GM12878 (cell line): ENCODE data around the gene CCL3. TPM values are rescaled to one million over a fixed set of nuclear protein-coding genes. Genes with fewer than 3 reads are reported as not detected.

ENCODE experiments used
- ATAC-seq: fragments of 200-7000 bp; cut with Tn5 transposase; 3 replicates; pipeline ENCODE4 v1.9.1; 2020; ENCODE audit warnings: mild to moderate bottlenecking, moderate library complexity
- BruUV-seq: library from RNA; stranded (reverse); fragments of 400-500 nt; replicated peaks from 2 replicates; lab custom pipeline; 2021; lab: Mats Ljungman, UMichigan
- CTCF ChIA-PET: fragments of 300-600 bp; sonication (Branson Sonifier 250); formaldehyde crosslinking; extraction: SDS; loops from one replicate; lab custom pipeline; 2021; ENCODE audit warnings: inconsistent platforms; lab: Yijun Ruan, JAX
- POLR2A ChIA-PET: fragments of 350-600 bp; formaldehyde crosslinking; extraction: SDS; loops from one replicate; lab custom pipeline; 2021; ENCODE audit warnings: inconsistent platforms; lab: Charles Lee
- RAD21 ChIA-PET: fragments of 300-600 bp; sonication (Branson Sonifier 250); formaldehyde crosslinking; loops from one replicate; lab custom pipeline; 2023; ENCODE audit warnings: antibody characterized with exemption; ENCODE audit not compliant: unreplicated experiment; lab: Charles Lee
- SMC1A ChIA-PET: fragments of 300-600 bp; sonication (Branson Sonifier 250); formaldehyde crosslinking; loops from one replicate; lab custom pipeline; 2023; ENCODE audit not compliant: unreplicated experiment, uncharacterized antibody; lab: Charles Lee
- DNase-seq: peaks from one replicate; pipeline ENCODE4 v3.0.0-alpha.2; 2011; ENCODE audit warnings: low read depth, low spot score
- FAIRE-seq: peaks from 3 replicates; lab custom pipeline; 2011; peaks lifted over from hg19 to GRCh38; lab: Jason Lieb, UNC
- H2AFZ ChIP-seq: 2 replicates; pipeline ENCODE4 v1.6.0; 2011; ENCODE audit warnings: low read depth, low read length, control low read depth; ENCODE audit not compliant: control insufficient read depth
- H3K27ac ChIP-seq: 2 replicates; pipeline ENCODE4 v1.5.1; 2011; ENCODE audit warnings: control low read depth; ENCODE audit not compliant: control insufficient read depth, insufficient read depth
- H3K27me3 ChIP-seq, 2 experiments: replicated peaks in 1 of 2; 2 replicates each; pipeline versions ENCODE4 v1.6.0 to v1.6.1; 2011; ENCODE audit warnings: low read length in 1 of 2; ENCODE audit not compliant: control insufficient read depth in 2 of 2, insufficient read depth in 2 of 2
- H3K36me3 ChIP-seq, 2 experiments: 2 replicates each; pipeline ENCODE4 v1.5.1; 2011; ENCODE audit warnings: low read length in 1 of 2; ENCODE audit not compliant: control insufficient read depth in 2 of 2, insufficient read depth in 2 of 2
- H3K4me1 ChIP-seq: 2 replicates; pipeline ENCODE4 v1.6.1; 2011; ENCODE audit warnings: mild to moderate bottlenecking, low read length, moderate library complexity, mixed read lengths; ENCODE audit not compliant: control insufficient read depth, insufficient read depth
- H3K4me2 ChIP-seq: 2 replicates; pipeline ENCODE4 v1.6.0; 2011; ENCODE audit warnings: control low read depth; ENCODE audit not compliant: control insufficient read depth, insufficient read depth
- H3K4me3 ChIP-seq: fragments of 200-600 bp; sonication (generic); 2 replicates; pipeline ENCODE4 v1.5.1; 2016
- H3K79me2 ChIP-seq: 2 replicates; pipeline ENCODE4 v1.6.0; 2011; ENCODE audit warnings: low read length; ENCODE audit not compliant: control insufficient read depth, insufficient read depth
- H3K9ac ChIP-seq: 2 replicates; pipeline ENCODE4 v1.8.0; 2011; ENCODE audit warnings: low read length, control low read depth, mixed read lengths; ENCODE audit not compliant: control insufficient read depth, insufficient read depth
- H3K9me3 ChIP-seq: replicated peaks from 3 replicates; pipeline ENCODE4 v1.5.1; 2011; ENCODE audit warnings: mild to moderate bottlenecking, low read length; ENCODE audit not compliant: control insufficient read depth, insufficient read depth
- H4K20me1 ChIP-seq: 2 replicates; pipeline ENCODE4 v1.6.0; 2011; ENCODE audit not compliant: control insufficient read depth, insufficient read depth
- IKZF1 ChIP-seq: fragments of 450-650 bp; conservative IDR thresholded peaks from 2 replicates; pipeline ENCODE4 v1.6.1; 2017; ENCODE audit warnings: antibody characterized with exemption, mild to moderate bottlenecking
- IKZF2 ChIP-seq, 2 experiments: fragments of 450-650 bp; IDR thresholded peaks; 2 replicates each; pipeline ENCODE4 v1.6.1; 2017; ENCODE audit warnings: mild to moderate bottlenecking in 2 of 2, moderate library complexity in 2 of 2
- MTA2 ChIP-seq: fragments of 450-650 bp; IDR thresholded peaks from 2 replicates; pipeline ENCODE4 v1.6.1; 2016; ENCODE audit warnings: low read depth, mild to moderate bottlenecking, moderate library complexity
- NFYA ChIP-seq: IDR thresholded peaks from 2 replicates; pipeline ENCODE4 v1.6.1; 2011; ENCODE audit warnings: low read depth, mild to moderate bottlenecking, low read length, improper control_type of control experiment, borderline replicate concordance
- SMAD5 ChIP-seq: IDR thresholded peaks from 2 replicates; pipeline ENCODE4 v1.6.1; 2016; ENCODE audit warnings: antibody characterized with exemption, low read depth
- STAT1 ChIP-seq: fragments of 450-650 bp; conservative IDR thresholded peaks from 2 replicates; pipeline ENCODE4 v1.6.1; 2014; ENCODE audit warnings: antibody characterized with exemption, mild to moderate bottlenecking
- ZNF217 ChIP-seq: fragments of 450-650 bp; IDR thresholded peaks from 2 replicates; pipeline ENCODE4 v1.6.1; 2017; ENCODE audit warnings: antibody characterized with exemption, mild to moderate bottlenecking
- WGBS: methylation state at CpG from one replicate; pipeline ENCODE4 v1.1.6; 2016; ENCODE audit warnings: low lambda C conversion rate; ENCODE audit not compliant: insufficient replicate concordance, insufficient coverage; ENCODE audit errors: missing lambda C conversion rate; 5-methylcytosine and 5-hydroxymethylcytosine counted together
- in situ Hi-C: fragments of 300-500 bp; cut with MboI; formaldehyde crosslinking; loops from 9 replicates; pipeline ENCODE4 v1.14.3; 2018; ENCODE audit warnings: mixed read lengths
- intact Hi-C: fragments of 100-400 bp; cut with micrococcal nuclease; formaldehyde crosslinking; loops from one replicate; pipeline ENCODE4 v1.14.2; 2022; ENCODE audit not compliant: unreplicated experiment
- polyA plus RNA-seq, 11 experiments: library from polyadenylated mRNA; depleted of rRNA in 4 of 11; unstranded in 6 of 11; stranded (reverse) in 5 of 11; fragments of >200 nt; fragmentation: Nextera tagmentation in 4 of 11; fragmentation: Illumina TruSeq in 1 of 11; extraction: Ambion mirVana in 4 of 11; extraction: Trizol in 1 of 11; gene quantifications; 1 replicate in 1 of 11; 2 replicates in 10 of 11; pipeline versions ENCODE4 v1.2.1 to v1.2.3, GENCODE V29; 2011 to 2016; ENCODE audit warnings: inconsistent platforms in 2 of 11, missing spikeins in 2 of 11, low read depth in 1 of 11
- total RNA-seq, 4 experiments: library from RNA; depleted of rRNA in 3 of 4; stranded (reverse); fragments of >200 nt in 3 of 4; fragmentation: Illumina TruSeq in 1 of 4; extraction: Trizol in 1 of 4; gene quantifications; 2 replicates each; pipeline versions ENCODE4 v1.2.1 to v1.2.3, GENCODE V29; 2013 to 2021
- TF ChIP-seq, protein P1 (sequence below): fragments of 150-350 bp; IDR thresholded peaks from 2 replicates; pipeline ENCODE4 v1.6.1; 2014; ENCODE audit warnings: mild to moderate bottlenecking, low read depth, low read length
- TF ChIP-seq, protein P2 (sequence below): fragments of 450-650 bp; conservative IDR thresholded peaks from 2 replicates; pipeline ENCODE4 v1.6.1; 2017; ENCODE audit warnings: mild to moderate bottlenecking, moderate library complexity
- TF ChIP-seq, protein P3 (sequence below): IDR thresholded peaks from 2 replicates; pipeline ENCODE4 v1.6.1; 2011; ENCODE audit warnings: mild to moderate bottlenecking, low read depth, low read length, moderate library complexity; ENCODE audit not compliant: insufficient replicate concordance

Gene CCL3
- total and polyA plus RNA-seq, 10 of the 15 experiments (the other 5 are each of a cell fraction or from before 2014, with no cell fraction given), result 96.5 to 1,488 (median 199) TPM

DNA sequence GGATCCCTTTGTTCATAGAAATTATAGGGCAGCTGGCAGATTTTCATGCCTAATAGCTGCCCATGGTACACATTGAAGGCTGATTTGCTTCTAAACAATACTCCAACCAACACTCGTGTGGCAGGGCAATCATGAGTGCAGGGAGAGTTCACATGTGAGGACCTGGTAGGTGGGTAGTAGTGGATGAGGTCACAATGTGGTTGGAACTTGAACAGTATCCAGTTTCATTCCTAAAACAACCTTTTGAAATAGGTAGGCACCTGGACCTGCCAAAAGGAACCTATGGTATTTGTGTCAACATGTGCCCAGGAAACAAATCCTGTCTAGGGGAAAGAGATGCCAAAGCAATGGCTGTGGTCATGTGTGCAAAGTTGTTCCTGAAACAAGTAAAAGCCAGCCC, 46.5 kb upstream of the CCL3 start (continued):
- no peak for TF ChIP-seq STAT1
- no peak for TF ChIP-seq ZNF217
- TF ChIP-seq MTA2, result 0 out of 2 replicates have a peak, but pooled peaks have one; percentile 5
- TF ChIP-seq IKZF2 (IDR thresholded peaks at IDR 0.05), result no peak
- TF ChIP-seq, protein P1, sequence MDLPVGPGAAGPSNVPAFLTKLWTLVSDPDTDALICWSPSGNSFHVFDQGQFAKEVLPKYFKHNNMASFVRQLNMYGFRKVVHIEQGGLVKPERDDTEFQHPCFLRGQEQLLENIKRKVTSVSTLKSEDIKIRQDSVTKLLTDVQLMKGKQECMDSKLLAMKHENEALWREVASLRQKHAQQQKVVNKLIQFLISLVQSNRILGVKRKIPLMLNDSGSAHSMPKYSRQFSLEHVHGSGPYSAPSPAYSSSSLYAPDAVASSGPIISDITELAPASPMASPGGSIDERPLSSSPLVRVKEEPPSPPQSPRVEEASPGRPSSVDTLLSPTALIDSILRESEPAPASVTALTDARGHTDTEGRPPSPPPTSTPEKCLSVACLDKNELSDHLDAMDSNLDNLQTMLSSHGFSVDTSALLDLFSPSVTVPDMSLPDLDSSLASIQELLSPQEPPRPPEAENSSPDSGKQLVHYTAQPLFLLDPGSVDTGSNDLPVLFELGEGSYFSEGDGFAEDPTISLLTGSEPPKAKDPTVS, result no peak
- no peak for TF ChIP-seq SMAD5
- TF ChIP-seq, protein P2, sequence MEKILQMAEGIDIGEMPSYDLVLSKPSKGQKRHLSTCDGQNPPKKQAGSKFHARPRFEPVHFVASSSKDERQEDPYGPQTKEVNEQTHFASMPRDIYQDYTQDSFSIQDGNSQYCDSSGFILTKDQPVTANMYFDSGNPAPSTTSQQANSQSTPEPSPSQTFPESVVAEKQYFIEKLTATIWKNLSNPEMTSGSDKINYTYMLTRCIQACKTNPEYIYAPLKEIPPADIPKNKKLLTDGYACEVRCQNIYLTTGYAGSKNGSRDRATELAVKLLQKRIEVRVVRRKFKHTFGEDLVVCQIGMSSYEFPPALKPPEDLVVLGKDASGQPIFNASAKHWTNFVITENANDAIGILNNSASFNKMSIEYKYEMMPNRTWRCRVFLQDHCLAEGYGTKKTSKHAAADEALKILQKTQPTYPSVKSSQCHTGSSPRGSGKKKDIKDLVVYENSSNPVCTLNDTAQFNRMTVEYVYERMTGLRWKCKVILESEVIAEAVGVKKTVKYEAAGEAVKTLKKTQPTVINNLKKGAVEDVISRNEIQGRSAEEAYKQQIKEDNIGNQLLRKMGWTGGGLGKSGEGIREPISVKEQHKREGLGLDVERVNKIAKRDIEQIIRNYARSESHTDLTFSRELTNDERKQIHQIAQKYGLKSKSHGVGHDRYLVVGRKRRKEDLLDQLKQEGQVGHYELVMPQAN, result no peak

DNA sequence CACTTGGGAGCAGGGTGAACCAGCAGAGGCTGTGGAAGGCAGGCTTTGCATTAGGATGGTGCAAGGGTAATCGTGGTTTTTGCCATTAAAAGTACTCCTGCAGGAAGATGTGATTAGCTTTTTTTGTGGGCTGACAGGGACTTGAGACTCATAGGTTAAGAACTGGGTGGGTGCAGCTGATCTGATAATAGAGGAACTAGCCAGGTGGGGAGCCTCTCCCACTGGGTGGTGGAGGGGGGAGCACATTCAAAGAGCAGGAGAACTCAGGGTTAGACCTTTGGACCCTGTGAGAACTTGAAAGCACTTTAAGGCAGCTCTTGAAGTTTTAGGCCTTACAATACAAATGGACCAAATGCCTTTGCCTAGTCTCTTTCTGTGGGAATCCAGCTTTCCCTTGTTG, 46.1 kb upstream of the CCL3 start:
- TF ChIP-seq, protein P3, sequence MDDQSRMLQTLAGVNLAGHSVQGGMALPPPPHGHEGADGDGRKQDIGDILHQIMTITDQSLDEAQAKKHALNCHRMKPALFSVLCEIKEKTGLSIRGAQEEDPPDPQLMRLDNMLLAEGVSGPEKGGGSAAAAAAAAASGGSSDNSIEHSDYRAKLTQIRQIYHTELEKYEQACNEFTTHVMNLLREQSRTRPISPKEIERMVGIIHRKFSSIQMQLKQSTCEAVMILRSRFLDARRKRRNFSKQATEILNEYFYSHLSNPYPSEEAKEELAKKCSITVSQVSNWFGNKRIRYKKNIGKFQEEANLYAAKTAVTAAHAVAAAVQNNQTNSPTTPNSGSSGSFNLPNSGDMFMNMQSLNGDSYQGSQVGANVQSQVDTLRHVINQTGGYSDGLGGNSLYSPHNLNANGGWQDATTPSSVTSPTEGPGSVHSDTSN, result no peak
- TF ChIP-seq NFYA, result no peak
- TF ChIP-seq IKZF1, result 0 out of 2 replicates have a peak, but pooled peaks have one; percentile 5
- RAD21 ChIA-PET, result interaction anchor here (1.4 to 6.3 kb wide), 6 partner anchors 12 to 63 kb away, joined by 3 to 58 read pairs (median 14); partner anchors contain the start of gene CCL3
- SMC1A ChIA-PET, result interaction anchor here (0.7 to 11.5 kb wide), 11 partner anchors 10 to 167 kb away, joined by 3 to 128 read pairs (median 5); partner anchors contain the start of gene CCL4
- BruUV-seq, result no TSS peak
- H3K79me2 ChIP-seq, result no peaks in the 10 kb centered on the region
- no peak overlapping the region for H2AFZ ChIP-seq
- H3K9me3 ChIP-seq, result no peaks in the 10 kb centered on the region; the same call in 1 of the 3 replicates
- POLR2A ChIA-PET, result interaction anchor here (1.8 to 1.9 kb wide), 2 partner anchors 9 to 10 kb away, joined by 7 to 8 read pairs; no protein-coding TSS in a partner anchor
- no peaks in the 10 kb centered on the region for H4K20me1 ChIP-seq
- 0% methylated on average over 1 of the region's 1 CpG for WGBS
- no peak for FAIRE-seq
- H3K4me3 ChIP-seq, result no peak overlapping the region
- H3K36me3 ChIP-seq, result no peaks in the 10 kb centered on the region
- in situ Hi-C loops, result loop anchor here (25.0 kb wide), 1 partner anchor 351 kb away; the partner anchor contains the start of gene ZNHIT3
- peaks cover 29% of the 10 kb centered on the region for H3K4me1 ChIP-seq
- H3K27ac ChIP-seq, result no peak overlapping the region
- H3K9ac ChIP-seq, result no peak overlapping the region
- H3K4me2 ChIP-seq, result peak overlapping the region; percentile 4; the same call in 1 of the 2 replicates
- DNase-seq, result no peak
- CTCF ChIA-PET, result interaction anchor here (1.2 to 2.4 kb wide), 7 partner anchors 10 to 347 kb away, joined by 3 to 21 read pairs (median 5); no protein-coding TSS in a partner anchor
- ATAC-seq, result peak; percentile 7; the same call in 2 of the 3 replicates
- no peaks in the 10 kb centered on the region for H3K27me3 ChIP-seq
- intact Hi-C loops, result no loop called here
